ENCODE data around the gene PTGIR.
A peak's percentile ranks its signal among the peaks of the same experiment; 100 is the strongest.

The PTGIR gene

DNA sequence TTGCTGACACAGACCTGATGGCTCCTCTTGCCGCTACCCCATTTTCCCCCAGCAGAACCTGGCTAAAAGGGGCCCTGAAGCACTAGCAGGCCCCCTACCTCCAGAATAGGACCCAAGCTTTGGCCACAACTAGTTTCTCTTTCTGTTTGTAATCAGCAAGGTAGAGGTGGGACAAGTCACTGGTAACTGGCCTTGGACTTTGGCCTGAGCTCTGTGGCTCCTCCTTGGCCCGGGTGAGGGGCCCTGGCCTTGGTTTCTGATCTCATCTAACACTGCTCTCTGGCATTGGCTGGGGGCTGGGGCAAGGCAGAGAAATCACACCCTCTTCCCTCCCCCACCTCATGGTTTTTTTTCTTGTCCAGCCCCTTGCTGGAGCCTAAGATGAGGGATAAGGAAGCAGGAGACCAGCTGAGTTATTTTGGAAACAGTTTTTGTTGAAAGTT, 21.7 kb downstream of the PTGIR start:
- TF ChIP-seq POLR2AphosphoS5 (IDR thresholded peaks at IDR 0.05; ENCODE audit: low read depth, low read length) (no peak), FOXP2 (optimal IDR thresholded peaks at IDR 0.05; ENCODE audit: borderline replicate concordance, extremely low read depth, extremely low read length, insufficient read depth) (no peak), TAF1 (IDR thresholded peaks at IDR 0.05; ENCODE audit: borderline replicate concordance, insufficient read depth, low read length) (no peak), SIN3A (IDR thresholded peaks at IDR 0.05; ENCODE audit: borderline replicate concordance, insufficient read depth, low read length) (no peak)
- TF ChIP-seq, protein P1, sequence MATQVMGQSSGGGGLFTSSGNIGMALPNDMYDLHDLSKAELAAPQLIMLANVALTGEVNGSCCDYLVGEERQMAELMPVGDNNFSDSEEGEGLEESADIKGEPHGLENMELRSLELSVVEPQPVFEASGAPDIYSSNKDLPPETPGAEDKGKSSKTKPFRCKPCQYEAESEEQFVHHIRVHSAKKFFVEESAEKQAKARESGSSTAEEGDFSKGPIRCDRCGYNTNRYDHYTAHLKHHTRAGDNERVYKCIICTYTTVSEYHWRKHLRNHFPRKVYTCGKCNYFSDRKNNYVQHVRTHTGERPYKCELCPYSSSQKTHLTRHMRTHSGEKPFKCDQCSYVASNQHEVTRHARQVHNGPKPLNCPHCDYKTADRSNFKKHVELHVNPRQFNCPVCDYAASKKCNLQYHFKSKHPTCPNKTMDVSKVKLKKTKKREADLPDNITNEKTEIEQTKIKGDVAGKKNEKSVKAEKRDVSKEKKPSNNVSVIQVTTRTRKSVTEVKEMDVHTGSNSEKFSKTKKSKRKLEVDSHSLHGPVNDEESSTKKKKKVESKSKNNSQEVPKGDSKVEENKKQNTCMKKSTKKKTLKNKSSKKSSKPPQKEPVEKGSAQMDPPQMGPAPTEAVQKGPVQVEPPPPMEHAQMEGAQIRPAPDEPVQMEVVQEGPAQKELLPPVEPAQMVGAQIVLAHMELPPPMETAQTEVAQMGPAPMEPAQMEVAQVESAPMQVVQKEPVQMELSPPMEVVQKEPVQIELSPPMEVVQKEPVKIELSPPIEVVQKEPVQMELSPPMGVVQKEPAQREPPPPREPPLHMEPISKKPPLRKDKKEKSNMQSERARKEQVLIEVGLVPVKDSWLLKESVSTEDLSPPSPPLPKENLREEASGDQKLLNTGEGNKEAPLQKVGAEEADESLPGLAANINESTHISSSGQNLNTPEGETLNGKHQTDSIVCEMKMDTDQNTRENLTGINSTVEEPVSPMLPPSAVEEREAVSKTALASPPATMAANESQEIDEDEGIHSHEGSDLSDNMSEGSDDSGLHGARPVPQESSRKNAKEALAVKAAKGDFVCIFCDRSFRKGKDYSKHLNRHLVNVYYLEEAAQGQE (IDR thresholded peaks at IDR 0.05; ENCODE audit: insufficient read depth in 1 of 2, low read depth in 2 of 2, low read length in 2 of 2): no peak

DNA sequence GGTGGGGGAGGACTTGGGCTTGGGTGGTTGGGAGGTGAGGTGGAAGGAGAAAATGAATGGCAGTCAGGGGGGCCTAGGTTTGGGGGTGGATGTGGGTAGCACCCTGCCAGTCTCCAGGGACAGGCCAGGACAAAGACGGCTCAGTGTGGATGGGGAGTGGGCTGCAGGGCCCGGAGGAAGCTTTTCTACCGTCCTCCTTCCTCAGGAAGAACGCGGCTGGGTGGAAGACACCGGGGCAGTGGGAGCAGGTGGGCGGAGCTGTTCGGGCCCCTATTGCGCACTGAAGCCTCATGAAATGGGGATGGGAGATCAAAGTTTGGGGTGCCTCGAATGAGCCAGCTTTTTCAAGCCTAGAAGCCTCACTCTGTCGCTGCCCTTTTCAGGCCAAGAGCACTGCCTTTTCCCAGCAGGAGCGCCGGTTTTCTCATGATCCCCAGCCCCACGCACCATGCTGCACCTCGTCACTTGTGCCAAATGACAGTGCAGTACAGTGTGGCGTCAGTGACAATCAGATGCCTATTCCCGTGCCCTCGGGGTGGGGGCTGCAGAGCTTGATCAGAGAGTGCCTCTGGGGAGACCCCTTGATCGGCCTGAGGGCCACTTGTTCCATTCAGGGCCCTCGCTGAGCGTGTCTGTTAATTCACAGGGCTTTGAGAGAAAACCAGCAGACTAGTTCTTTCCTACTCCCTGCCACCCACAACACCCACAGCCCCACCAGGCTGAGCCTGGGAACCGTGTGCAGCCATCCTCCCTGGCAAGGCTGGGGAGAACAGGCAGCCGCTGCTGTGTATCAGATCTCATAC, 22.3 kb downstream of the PTGIR start:
- TF ChIP-seq SIN3A (IDR thresholded peaks at IDR 0.05; ENCODE audit: borderline replicate concordance, insufficient read depth, low read length) (no peak), FOXP2 (optimal IDR thresholded peaks at IDR 0.05; ENCODE audit: borderline replicate concordance, extremely low read depth, extremely low read length, insufficient read depth) (no peak), TAF1 (IDR thresholded peaks at IDR 0.05; ENCODE audit: borderline replicate concordance, insufficient read depth, low read length) (no peak), POLR2AphosphoS5 (IDR thresholded peaks at IDR 0.05; ENCODE audit: low read depth, low read length) (no peak)
- TF ChIP-seq, protein P1 (IDR thresholded peaks at IDR 0.05; ENCODE audit: insufficient read depth in 1 of 2, low read depth in 2 of 2, low read length in 2 of 2): no peak

DNA sequence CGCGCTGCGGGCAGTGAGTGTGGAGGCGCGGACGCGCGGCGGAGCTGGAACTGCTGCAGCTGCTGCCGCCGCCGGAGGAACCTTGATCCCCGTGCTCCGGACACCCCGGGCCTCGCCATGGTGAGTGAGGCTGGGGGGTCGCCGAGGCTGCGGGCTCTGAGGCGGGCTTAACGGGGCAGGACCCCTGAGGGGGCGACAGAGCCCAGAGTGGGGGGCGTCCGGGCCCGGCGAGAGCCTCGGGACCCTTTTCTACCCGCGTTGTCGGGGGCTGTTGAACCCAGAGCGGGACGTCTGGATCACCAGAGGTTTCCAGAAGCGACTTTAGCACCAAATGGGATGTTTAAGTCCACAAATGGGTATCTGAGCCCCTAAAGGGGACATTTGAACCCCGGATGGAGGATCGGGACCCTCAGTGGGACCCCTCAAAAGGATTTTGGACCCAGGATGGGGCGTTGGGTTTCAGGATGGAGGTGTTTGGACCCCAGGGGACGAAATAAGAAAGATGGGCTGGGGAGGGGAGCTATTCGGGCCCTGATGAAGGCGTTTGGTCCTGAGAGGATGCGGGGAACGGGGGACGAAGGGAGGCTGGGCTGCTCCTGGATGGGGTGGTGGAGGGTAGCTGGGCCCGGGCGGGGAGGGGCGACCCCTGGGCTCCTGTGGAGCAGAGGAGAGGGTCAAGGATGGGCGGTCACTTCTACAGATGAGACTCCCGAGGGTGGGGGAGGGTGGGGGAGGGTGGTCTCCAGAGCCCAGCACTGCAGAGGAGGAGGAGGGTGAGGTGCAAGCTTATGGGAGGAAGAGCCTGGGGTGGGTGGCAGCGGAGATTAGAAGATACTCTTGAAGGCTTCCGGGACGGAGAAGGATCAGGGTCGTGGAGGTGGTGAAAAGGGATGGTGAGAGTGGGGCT, 23.3 kb downstream of the PTGIR start, which contains the start of gene CALM3:
Gene CALM3, plus strand, starts transcription at position 13 of the 907 bp plus-strand sequence. Its CDS starts 105 bp downstream, at position 118.
- TF ChIP-seq TAF1 (IDR thresholded peaks at IDR 0.05; ENCODE audit: borderline replicate concordance, insufficient read depth, low read length): no peak
- TF ChIP-seq POLR2AphosphoS5 (IDR thresholded peaks at IDR 0.05; ENCODE audit: low read depth, low read length): no peak
- TF ChIP-seq SIN3A (IDR thresholded peaks at IDR 0.05; ENCODE audit: borderline replicate concordance, insufficient read depth, low read length): no peak
- TF ChIP-seq, protein P1 (IDR thresholded peaks at IDR 0.05; ENCODE audit: insufficient read depth in 1 of 2, low read depth in 2 of 2, low read length in 2 of 2): no peak
- no peak for TF ChIP-seq FOXP2 (optimal IDR thresholded peaks at IDR 0.05; ENCODE audit: borderline replicate concordance, extremely low read depth, extremely low read length, insufficient read depth)

- peak; percentile 80 for TF ChIP-seq POLR2AphosphoS5 (IDR thresholded peaks at IDR 0.05; ENCODE audit: low read depth, low read length)
- TF ChIP-seq, protein P1 (IDR thresholded peaks at IDR 0.05; ENCODE audit: insufficient read depth in 1 of 2, low read depth in 2 of 2, low read length in 2 of 2): no peak
- TF ChIP-seq SIN3A (IDR thresholded peaks at IDR 0.05; ENCODE audit: borderline replicate concordance, insufficient read depth, low read length): no peak
- peak; percentile 42; the same call in 1 of the 2 replicates for TF ChIP-seq TAF1 (IDR thresholded peaks at IDR 0.05; ENCODE audit: borderline replicate concordance, insufficient read depth, low read length)
- peak; percentile 90 for TF ChIP-seq FOXP2 (optimal IDR thresholded peaks at IDR 0.05; ENCODE audit: borderline replicate concordance, extremely low read depth, extremely low read length, insufficient read depth)
Observed at GRCh38 chr19:46600384-46601317, 24.2 kb downstream of the PTGIR start.
